NCI-H510A treated with DMSO at 0.1 percent for 48 hours (cell line): ENCODE measurements around the gene MAB21L4.

ENCODE experiments used
- DNase-seq: peaks from one replicate; lab custom pipeline; 2025; lab: John Stamatoyannopoulos, UW

Gene MAB21L4

GRCh38 chr2:240911641-240912265 is 15.8 kb upstream of the MAB21L4 start:
- no peak for DNase-seq

GRCh38 chr2:240909216-240909974 is 13.4 kb upstream of the MAB21L4 start:
- no peak for DNase-seq

- no peak for DNase-seq
Measured at GRCh38 chr2:240906911-240907590, 11.1 kb upstream of the MAB21L4 start.

- no peak for DNase-seq
Measured at GRCh38 chr2:240906141-240906910, 10.4 kb upstream of the MAB21L4 start, which contains the start of gene CROCC2. Gene CROCC2 (plus strand): TSS chr2:240906336. CDS start chr2:240906514, 178 bp downstream.

- no peak for DNase-seq
Measured at GRCh38 chr2:240905176-240905781, 9.3 kb upstream of the MAB21L4 start.

- no peak for DNase-seq
Measured at GRCh38 chr2:240904216-240905175, 8.5 kb upstream of the MAB21L4 start.

- no peak for DNase-seq
Measured at GRCh38 chr2:240903191-240904060, 7.5 kb upstream of the MAB21L4 start.

- DNase-seq, result no peak
Measured at GRCh38 chr2:240902615-240903041, 6.7 kb upstream of the MAB21L4 start.

- no peak for DNase-seq
Measured at GRCh38 chr2:240901986-240902614, 6.1 kb upstream of the MAB21L4 start.

GRCh38 chr2:240900141-240900860 is 4.3 kb upstream of the MAB21L4 start:
- no peak for DNase-seq

GRCh38 chr2:240899468-240899865 is 3.5 kb upstream of the MAB21L4 start:
- no peak for DNase-seq

GRCh38 chr2:240898731-240899467 is 2.9 kb upstream of the MAB21L4 start:
- DNase-seq, result no peak

- DNase-seq, result peak; percentile 18
Measured at GRCh38 chr2:240898108-240898730, 2.3 kb upstream of the MAB21L4 start.

GRCh38 chr2:240896871-240897692 is 1.1 kb upstream of the MAB21L4 start:
- DNase-seq, result peak; percentile 77

- DNase-seq, result no peak
Measured at GRCh38 chr2:240896394-240896793, 438 bp upstream of the MAB21L4 start.

- no peak for DNase-seq
Measured at GRCh38 chr2:240894836-240895558, 959 bp downstream of the MAB21L4 start.
